PC-9 (cell line): Measurements from ENCODE around the gene PLEKHJ1. TPM values are rescaled to one million over a fixed set of nuclear protein-coding genes. Genes with fewer than 3 reads are reported as not detected.

Experiments used
- BruUV-seq: library from RNA; stranded (reverse); fragments of 400-500 nt; replicated peaks from 2 replicates; lab custom pipeline; 2021; lab: Mats Ljungman, UMichigan
- CTCF ChIA-PET: fragments of 300-600 bp; sonication (Branson Sonifier 250); formaldehyde crosslinking; loops from one replicate; lab custom pipeline; 2022; ENCODE audit warnings: antibody characterized with exemption; lab: Charles Lee
- POLR2A ChIA-PET: fragments of 300-600 bp; sonication (Branson Sonifier 250); formaldehyde crosslinking; loops from one replicate; lab custom pipeline; 2022; ENCODE audit warnings: antibody characterized with exemption; ENCODE audit not compliant: unreplicated experiment; lab: Charles Lee
- DNase-seq, 2 experiments: peaks; one replicate each; pipeline versions ENCODE4 v3.0.0 to v3.0.0-alpha.2; 2015 to 2022; ENCODE audit warnings: mixed read lengths in 1 of 2
- H2AFZ ChIP-seq: fragments of 200-600 bp; sonication (generic); 2 replicates; pipeline ENCODE4 v1.8.1; 2017; ENCODE audit warnings: antibody characterized with exemption
- H3F3A ChIP-seq: fragments of 200-600 bp; sonication (generic); 2 replicates; pipeline ENCODE4 v1.8.1; 2017; ENCODE audit warnings: antibody characterized with exemption, mild to moderate bottlenecking, low read depth; ENCODE audit not compliant: insufficient read depth
- H3K27ac ChIP-seq: fragments of 200-600 bp; sonication (generic); 2 replicates; pipeline ENCODE4 v1.6.1; 2016; ENCODE audit warnings: mixed run types
- H3K27me3 ChIP-seq: fragments of 200-600 bp; sonication (generic); 2 replicates; pipeline ENCODE4 v1.6.1; 2016; ENCODE audit warnings: low read depth, mixed run types; ENCODE audit not compliant: insufficient read depth
- H3K36me3 ChIP-seq: fragments of 200-600 bp; sonication (generic); 2 replicates; pipeline ENCODE4 v1.6.1; 2016; ENCODE audit warnings: low read depth, mixed run types
- H3K4me1 ChIP-seq: fragments of 200-600 bp; sonication (generic); replicated peaks from 2 replicates; pipeline ENCODE4 v1.6.1; 2016; ENCODE audit warnings: mixed run types; ENCODE audit not compliant: insufficient read depth
- H3K4me2 ChIP-seq: fragments of 200-600 bp; sonication (generic); 2 replicates; pipeline ENCODE4 v1.6.1; 2017; ENCODE audit warnings: mixed run types
- H3K4me3 ChIP-seq: fragments of 200-600 bp; sonication (generic); 2 replicates; pipeline ENCODE4 v1.6.1; 2016; ENCODE audit warnings: mixed run types
- H3K79me2 ChIP-seq: fragments of 200-600 bp; sonication (generic); 2 replicates; pipeline ENCODE4 v1.6.1; 2017; ENCODE audit warnings: low read depth, mixed run types
- H3K9me2 ChIP-seq: fragments of 200-600 bp; sonication (generic); 2 replicates; pipeline ENCODE4 v1.8.1; 2017; ENCODE audit warnings: mild to moderate bottlenecking; ENCODE audit not compliant: insufficient read depth
- H3K9me3 ChIP-seq: fragments of 200-600 bp; sonication (generic); 2 replicates; pipeline ENCODE4 v1.8.1; 2016; ENCODE audit warnings: low read depth; ENCODE audit not compliant: insufficient read depth
- H4K20me1 ChIP-seq: fragments of 200-600 bp; sonication (generic); 2 replicates; pipeline ENCODE4 v1.8.1; 2017; ENCODE audit not compliant: insufficient read depth
- EZH2 ChIP-seq: fragments of 200-600 bp; sonication (generic); IDR thresholded peaks from 2 replicates; pipeline ENCODE4 v1.8.0; 2017; ENCODE audit warnings: antibody characterized with exemption, low read depth
- intact Hi-C: fragments of 100-400 bp; cut with micrococcal nuclease; formaldehyde crosslinking; loops from one replicate; pipeline ENCODE4 v1.10.0; 2022; ENCODE audit not compliant: unreplicated experiment
- total RNA-seq: library from RNA; stranded (reverse); gene quantifications from 2 replicates; pipeline ENCODE4 v1.2.3, GENCODE V29; 2021
- TF ChIP-seq, protein P1 (sequence below): fragments of 200-600 bp; sonication (generic); conservative IDR thresholded peaks from 2 replicates; pipeline ENCODE4 v1.6.1; 2017; ENCODE audit warnings: mixed run types, antibody characterized with exemption, mild to moderate bottlenecking, moderate library complexity

The PLEKHJ1 gene
- total RNA-seq, 1 experiment from 2014 or later, result 38.6 TPM

DNA sequence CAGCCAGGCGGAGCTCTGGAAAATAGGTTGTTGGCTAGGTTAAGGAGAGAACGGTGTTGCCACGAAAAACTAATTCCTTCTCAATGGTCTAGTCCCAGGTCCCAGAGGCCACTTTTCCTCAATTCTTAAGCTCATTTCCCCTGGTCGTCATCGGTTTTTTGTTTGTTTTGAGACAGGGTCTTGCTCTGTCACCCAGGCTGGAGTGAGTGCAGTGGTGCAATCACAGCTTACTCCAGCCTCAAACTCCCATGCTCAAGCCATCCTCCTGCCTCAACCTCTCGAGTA, 1.7 kb upstream of the PLEKHJ1 start:
- H3K36me3 ChIP-seq, result no peaks in the 10 kb centered on the region
- peaks cover 85% of the 10 kb centered on the region for H3K79me2 ChIP-seq
- peaks cover 55% of the 10 kb centered on the region for H4K20me1 ChIP-seq
- H3K4me1 ChIP-seq, result peaks cover 15% of the 10 kb centered on the region
- 0 out of 2 replicates have a peak overlapping the region, but pooled peaks have one; percentile 83 for H3K27ac ChIP-seq
- H2AFZ ChIP-seq, result no peak overlapping the region
- ChIA-PET POLR2A (interaction anchor here (0.5 kb wide), 1 partner anchor 550 kb away, joined by 3 read pairs; no protein-coding TSS in a partner anchor), CTCF (interaction anchor here (0.9 kb wide), 1 partner anchor 399 kb away, joined by 10 read pairs; no protein-coding TSS in a partner anchor)
- TF ChIP-seq EZH2, result no peak
- TF ChIP-seq, protein P1, sequence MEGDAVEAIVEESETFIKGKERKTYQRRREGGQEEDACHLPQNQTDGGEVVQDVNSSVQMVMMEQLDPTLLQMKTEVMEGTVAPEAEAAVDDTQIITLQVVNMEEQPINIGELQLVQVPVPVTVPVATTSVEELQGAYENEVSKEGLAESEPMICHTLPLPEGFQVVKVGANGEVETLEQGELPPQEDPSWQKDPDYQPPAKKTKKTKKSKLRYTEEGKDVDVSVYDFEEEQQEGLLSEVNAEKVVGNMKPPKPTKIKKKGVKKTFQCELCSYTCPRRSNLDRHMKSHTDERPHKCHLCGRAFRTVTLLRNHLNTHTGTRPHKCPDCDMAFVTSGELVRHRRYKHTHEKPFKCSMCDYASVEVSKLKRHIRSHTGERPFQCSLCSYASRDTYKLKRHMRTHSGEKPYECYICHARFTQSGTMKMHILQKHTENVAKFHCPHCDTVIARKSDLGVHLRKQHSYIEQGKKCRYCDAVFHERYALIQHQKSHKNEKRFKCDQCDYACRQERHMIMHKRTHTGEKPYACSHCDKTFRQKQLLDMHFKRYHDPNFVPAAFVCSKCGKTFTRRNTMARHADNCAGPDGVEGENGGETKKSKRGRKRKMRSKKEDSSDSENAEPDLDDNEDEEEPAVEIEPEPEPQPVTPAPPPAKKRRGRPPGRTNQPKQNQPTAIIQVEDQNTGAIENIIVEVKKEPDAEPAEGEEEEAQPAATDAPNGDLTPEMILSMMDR, result no peak
- H3K27me3 ChIP-seq, result no peaks in the 10 kb centered on the region
- intact Hi-C loops, result loop anchor here (10.0 kb wide), 1 partner anchor 227 kb away; no protein-coding TSS in a partner anchor
- peaks cover 9% of the 10 kb centered on the region; the same call in 1 of the 2 replicates for H3F3A ChIP-seq
- BruUV-seq, result TSS peak; percentile 57
- peak overlapping the region; percentile 93 for H3K4me2 ChIP-seq
- H3K4me3 ChIP-seq, result peak overlapping the region; percentile 82
- no peaks in the 10 kb centered on the region for H3K9me3 ChIP-seq
- no peaks in the 10 kb centered on the region for H3K9me2 ChIP-seq
- no peak for DNase-seq

DNA sequence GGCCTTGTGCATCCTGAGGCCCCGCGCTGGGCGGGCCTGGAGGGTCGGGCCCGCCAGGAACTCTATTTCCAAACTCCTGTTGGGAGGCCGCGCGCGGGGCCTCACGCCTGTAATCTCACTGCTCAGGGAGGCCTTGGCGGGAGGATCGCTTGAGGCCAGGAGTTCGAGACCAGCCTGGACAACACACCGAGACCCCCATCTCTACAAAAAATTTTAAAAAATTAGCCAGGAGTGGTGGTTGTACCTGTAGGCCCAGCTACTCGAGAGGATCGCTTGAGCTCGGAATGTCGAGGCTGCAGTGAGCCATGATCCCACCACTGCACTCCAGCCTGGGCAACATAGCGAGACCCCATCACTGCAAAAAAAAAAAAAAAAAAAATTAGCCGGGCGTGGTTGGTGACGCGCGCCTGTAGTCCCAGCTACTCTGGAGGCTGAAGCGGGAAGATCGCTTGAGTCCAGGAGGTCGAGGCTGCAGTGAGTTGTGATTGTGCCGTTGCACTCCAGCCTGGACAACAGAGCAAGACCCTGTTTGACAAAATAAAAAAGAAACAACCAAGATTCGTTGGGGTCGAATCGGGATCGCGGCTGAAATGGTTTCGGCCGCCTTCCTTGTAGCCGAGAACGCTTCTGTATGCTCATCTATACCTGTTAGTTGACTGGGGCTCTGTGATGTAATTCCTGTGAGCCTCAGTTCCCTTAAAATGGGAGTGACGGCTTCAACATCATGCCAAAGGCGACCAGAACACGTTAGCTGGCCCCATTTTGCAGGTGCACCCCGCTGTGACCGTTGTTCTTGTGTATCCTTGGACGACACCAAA, 1.1 kb upstream of the PLEKHJ1 start:
- H3K9me3 ChIP-seq, result no peaks in the 10 kb centered on the region
- POLR2A ChIA-PET, result no interaction called here
- H3K4me1 ChIP-seq, result peaks cover 15% of the 10 kb centered on the region
- H3K79me2 ChIP-seq, result peaks cover 80% of the 10 kb centered on the region
- intact Hi-C loops, result loop anchor here (10.0 kb wide), 1 partner anchor 228 kb away; no protein-coding TSS in a partner anchor
- peaks cover 49% of the 10 kb centered on the region for H4K20me1 ChIP-seq
- H3F3A ChIP-seq, result peaks cover 9% of the 10 kb centered on the region; the same call in 1 of the 2 replicates
- TF ChIP-seq EZH2, result no peak
- TF ChIP-seq, protein P1, result no peak
- H3K9me2 ChIP-seq, result no peaks in the 10 kb centered on the region
- H3K4me3 ChIP-seq, result peak overlapping the region; percentile 82
- peak overlapping the region; percentile 85 for H2AFZ ChIP-seq
- peak overlapping the region; percentile 93 for H3K4me2 ChIP-seq
- DNase-seq, result no peak
- no peaks in the 10 kb centered on the region for H3K36me3 ChIP-seq
- no peaks in the 10 kb centered on the region for H3K27me3 ChIP-seq
- no TSS peak for BruUV-seq
- peak overlapping the region; percentile 83 for H3K27ac ChIP-seq
- CTCF ChIA-PET, result no interaction called here

DNA sequence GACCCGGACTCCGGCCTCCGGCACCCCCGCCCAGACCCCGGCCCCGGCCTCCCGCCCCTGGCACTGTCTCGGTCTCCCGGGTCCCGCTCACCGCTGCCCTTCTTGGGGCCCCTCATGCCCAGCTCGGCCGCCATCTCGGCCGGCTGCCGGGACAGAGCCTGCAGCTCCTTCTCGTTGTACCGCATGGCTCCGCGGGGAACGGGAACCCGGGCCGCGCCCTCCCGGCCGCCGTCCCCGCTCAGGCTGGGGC, 140 bp downstream of the PLEKHJ1 start:
- Histone ChIP-seq H3K9me3 (no peaks in the 10 kb centered on the region), H3F3A (peaks cover 9% of the 10 kb centered on the region; the same call in 1 of the 2 replicates), H3K27me3 (no peaks in the 10 kb centered on the region), H2AFZ (peak overlapping the region; percentile 67; the same call in 1 of the 2 replicates), H3K4me2 (peak overlapping the region; percentile 93), H3K9me2 (no peaks in the 10 kb centered on the region), H3K27ac (peak overlapping the region; percentile 83; the same call in 1 of the 2 replicates), H3K79me2 (peaks cover 67% of the 10 kb centered on the region), H4K20me1 (peaks cover 38% of the 10 kb centered on the region), H3K4me3 (peak overlapping the region; percentile 82), H3K36me3 (no peaks in the 10 kb centered on the region), H3K4me1 (peaks cover 15% of the 10 kb centered on the region)
- DNase-seq, result no peak
- no TSS peak for BruUV-seq
- CTCF ChIA-PET, result no interaction called here
- POLR2A ChIA-PET, result interaction anchor here (0.6 to 0.7 kb wide), 2 partner anchors 86 to 240 kb away, joined by 3 to 4 read pairs; partner anchors contain the start of gene GADD45B
- intact Hi-C loops, result loop anchor here (1.0 to 10.0 kb wide), 3 partner anchors 80 to 229 kb away; no protein-coding TSS in a partner anchor
- TF ChIP-seq, protein P1, result no peak
- no peak for TF ChIP-seq EZH2
